Astrocyte (in vitro differentiated cells and primary cell): ENCODE results near the gene SERPINH1.

Experiments used
- EZH2 ChIP-seq: IDR thresholded peaks from 2 replicates; pipeline ENCODE4 v1.6.1; 2012; ENCODE audit warnings: mild to moderate bottlenecking, low read length, inconsistent platforms; ENCODE audit not compliant: insufficient read depth
- TF ChIP-seq, protein P1 (sequence below): IDR thresholded peaks from 2 replicates; pipeline ENCODE4 v1.5.1; 2011; ENCODE audit warnings: low read depth, mild to moderate bottlenecking, inconsistent platforms, low read length, moderate library complexity; ENCODE audit not compliant: insufficient read depth

DNA sequence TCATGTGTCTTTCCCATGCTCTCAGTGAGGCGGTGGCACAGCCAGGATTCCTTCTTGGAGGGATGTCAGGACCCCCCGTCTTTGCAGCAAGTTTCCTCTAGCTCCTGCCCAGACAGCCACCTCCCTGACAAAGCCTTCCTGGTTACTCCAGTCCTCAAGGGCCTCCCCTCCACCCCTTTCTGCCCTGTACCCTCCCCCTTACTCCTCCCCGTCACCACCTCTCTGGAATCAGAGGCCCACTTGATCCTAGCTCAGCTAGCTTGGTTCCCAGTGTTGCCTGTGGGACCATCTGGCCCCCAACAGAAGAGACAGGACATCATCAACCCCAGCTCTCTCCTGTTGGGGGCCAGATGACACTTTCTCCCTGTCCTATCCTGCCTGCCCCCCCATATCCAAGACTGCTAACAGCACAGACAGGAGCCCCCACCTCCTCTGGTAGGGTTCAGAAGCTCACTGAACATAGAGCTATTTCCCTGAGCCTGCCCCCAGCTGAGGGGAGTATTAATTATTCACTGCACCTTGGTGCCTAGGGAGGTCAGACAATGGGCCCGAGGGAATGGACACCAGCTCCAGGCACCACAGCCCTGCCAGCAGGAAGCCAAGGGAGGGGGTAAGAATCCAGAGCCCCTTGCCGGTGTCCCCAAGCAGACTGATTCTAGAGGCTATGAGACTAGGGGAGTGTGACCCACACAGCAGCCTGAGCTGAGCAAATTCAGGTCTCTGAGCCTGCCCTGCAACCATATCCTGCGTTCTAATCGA is 39.6 kb upstream of the SERPINH1 start:
- TF ChIP-seq, protein P1, sequence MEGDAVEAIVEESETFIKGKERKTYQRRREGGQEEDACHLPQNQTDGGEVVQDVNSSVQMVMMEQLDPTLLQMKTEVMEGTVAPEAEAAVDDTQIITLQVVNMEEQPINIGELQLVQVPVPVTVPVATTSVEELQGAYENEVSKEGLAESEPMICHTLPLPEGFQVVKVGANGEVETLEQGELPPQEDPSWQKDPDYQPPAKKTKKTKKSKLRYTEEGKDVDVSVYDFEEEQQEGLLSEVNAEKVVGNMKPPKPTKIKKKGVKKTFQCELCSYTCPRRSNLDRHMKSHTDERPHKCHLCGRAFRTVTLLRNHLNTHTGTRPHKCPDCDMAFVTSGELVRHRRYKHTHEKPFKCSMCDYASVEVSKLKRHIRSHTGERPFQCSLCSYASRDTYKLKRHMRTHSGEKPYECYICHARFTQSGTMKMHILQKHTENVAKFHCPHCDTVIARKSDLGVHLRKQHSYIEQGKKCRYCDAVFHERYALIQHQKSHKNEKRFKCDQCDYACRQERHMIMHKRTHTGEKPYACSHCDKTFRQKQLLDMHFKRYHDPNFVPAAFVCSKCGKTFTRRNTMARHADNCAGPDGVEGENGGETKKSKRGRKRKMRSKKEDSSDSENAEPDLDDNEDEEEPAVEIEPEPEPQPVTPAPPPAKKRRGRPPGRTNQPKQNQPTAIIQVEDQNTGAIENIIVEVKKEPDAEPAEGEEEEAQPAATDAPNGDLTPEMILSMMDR = no peak
- no peak for TF ChIP-seq EZH2
